Stimulated activated CD8-positive, alpha-beta memory T cell treated with anti-CD3 and anti-CD28 coated beads, Interleukin-15, amount 100 ng/mL, for 4 hours (primary cell): ENCODE measurements around the gene MEIOC.
"Not testable (repeated sequence)": the region's sequence is repeated elsewhere in the genome, so short reads cannot be mapped to it uniquely, and the experiment has no call there.

ENCODE experiments used
- DNase-seq, 2 donors: peaks; one replicate each; pipeline ENCODE4 v3.0.0-alpha.2; 2020; ENCODE audit warnings: low read depth in 2 of 2

Gene MEIOC

DNA sequence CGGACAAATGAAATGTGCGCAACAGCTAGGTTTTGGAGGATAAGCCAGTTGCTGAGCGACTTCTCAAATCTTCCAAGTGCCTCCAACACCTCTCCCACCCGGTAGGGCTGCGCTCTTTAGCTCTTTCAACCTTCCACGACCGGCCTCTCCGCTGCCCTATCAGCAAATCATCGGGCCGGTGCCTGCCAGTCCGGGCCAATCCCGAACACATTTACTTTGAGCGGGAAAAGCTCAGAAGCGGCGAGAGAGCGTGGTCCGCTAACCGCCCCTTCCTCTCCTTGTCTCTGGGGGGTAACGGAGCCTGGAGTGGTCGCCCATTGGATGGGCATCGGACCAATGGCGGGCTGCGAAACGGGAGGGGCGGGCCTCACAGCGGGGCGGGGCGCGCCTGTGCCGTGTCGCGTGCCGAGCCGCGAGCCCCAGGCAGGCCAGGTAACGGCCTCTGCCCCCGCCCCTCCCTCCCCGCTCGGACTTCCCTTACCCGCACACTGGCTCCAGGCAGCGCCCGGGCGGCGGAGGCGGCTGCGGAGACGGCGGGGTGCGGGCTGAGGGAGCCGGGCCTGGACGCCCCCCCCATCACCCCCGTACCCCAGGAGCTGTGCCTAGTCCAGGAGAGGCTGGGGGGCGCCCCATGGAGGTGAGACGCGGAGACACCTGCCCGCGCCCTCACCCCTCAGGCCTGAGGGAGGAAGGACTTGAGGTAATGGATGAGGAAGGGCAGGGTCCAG lies at the start of gene MEIOC:
Gene MEIOC, plus strand, starts transcription at position 486 of the 728 bp plus-strand sequence. Its CDS starts 146 bp downstream, at position 632.
- DNase-seq: no peak

DNA sequence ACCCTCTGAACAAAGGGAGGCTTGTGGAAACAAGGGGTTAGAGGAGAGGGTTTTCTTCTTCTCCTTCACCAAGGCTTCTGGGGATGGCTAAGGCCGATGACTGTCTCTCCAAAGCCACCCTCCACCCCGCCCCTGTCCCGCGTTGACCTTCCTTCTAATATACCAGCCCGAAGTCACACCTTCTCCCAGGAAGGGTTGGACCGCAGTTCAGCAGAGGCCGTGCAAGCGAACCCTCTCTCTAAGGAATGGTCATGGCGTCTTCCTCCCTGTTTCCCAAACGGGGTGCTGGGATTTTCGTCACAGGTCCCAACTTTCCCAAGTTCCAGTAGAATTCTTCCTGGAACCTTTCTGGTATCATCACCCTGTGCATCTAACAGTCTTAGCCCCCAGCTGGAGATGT lies 49.6 kb upstream of the MEIOC start:
- no peak for DNase-seq

DNA sequence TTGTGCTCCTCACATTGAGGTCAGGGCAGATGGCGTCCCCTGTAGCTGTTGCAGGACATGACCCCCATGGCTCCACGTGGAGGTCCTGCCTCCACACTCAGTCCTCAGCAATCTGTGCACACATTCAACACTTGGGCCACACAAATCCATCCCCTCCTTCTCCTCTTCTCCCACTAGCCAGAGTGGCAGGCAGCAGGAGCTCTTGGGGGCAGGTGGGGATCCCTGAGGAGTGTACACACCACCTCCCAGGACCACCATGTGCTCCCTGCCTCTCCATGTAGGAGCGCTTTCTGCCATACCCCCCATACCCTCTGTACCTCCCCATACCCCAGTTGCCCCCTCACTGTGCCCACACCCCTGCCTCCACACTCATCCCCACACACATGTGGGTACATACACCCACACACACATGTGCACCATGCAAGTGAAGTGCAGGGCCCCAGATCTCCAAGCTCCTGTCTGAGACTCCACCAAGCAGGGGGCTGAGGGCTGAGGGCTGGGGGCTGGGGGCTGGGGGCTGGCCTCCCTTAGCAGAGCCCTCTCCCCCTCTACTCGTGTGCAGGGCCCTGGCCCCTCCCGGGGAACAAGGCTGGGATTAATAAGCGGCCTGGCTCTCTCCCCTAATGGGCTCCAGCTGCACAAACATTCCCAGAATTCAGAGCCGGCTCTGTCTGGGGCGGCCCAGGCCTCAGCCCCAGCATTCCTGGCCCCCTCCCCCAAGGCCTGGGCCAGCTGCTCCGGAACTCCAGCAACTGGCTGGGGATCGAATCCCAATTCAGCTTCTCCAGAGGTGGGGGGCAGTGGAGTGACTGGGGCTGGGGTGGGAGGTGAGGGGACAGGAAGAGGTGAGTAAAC lies 48.2 kb upstream of the MEIOC start:
- DNase-seq: no peak

DNA sequence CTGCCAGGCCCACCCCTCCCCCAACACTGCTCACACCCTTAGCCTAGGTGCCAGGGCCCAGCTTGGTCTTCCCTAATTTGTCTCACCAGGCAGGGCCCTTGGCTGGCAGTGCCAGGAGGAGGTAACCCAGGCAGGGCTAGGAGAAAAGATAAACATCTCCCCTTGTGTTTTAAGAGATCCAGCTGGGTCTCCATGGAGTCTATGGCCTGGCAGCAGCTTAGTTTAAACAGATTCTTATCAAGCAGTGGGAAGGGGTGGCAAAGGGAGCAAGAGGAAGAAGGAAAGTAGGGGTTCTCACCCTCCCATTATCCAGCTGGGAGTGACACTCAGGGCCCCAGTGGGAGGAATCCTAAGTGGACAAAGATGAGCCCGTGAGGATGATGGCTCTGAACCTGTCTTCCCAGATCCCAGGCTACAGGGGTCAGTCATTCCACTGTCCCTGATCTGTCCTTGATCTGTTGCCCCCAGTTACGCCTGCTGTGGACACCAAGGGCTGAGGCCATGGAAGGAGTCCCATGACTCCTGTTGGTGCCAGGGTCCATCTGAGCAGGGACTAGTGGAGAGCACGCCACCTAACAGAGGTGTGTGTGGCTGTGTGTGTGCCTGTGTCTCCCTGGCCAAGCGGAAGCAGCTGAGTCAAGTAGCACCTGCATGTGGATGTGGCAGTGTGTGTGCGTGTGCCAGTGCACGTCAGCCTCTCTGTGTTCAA lies 47.4 kb upstream of the MEIOC start:
- DNase-seq: no peak

DNA sequence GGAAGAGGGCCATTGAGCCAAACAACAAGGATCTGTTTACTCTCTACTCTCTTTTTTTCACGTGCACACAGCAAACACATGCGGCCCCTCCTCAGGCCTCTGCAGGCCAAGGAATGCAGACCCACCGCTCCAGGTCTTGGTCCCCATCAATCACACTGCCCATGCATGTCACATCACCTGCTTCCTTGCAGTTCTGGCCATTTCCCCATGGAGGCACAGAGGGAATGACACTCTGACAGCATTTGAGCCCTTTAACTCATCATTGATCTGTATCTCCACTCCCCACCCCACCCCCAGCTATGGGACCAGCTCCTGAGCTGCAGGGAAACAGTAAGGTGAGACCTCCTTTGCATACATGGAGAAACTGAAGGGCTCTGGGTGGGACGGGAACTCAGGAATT lies 45.9 kb upstream of the MEIOC start:
- DNase-seq: no peak

DNA sequence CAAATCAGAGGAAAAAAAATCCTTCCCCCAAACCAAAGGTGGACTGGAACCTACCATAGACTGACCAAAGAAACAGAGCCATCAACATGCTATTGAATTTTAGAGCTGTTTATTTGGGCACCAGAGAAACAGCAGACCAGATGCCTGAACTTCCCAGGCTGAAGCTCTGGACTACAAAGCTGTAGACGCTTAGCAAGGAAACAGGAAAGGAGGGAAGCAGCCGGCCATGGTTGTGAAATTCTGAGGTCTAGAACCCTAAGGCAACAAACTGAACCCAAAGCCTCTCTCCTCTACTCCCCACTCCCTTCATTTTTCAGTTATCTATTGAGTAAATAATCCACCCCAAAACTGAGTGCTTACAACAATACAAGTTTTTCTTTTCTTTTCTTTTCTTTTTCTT lies 45.4 kb upstream of the MEIOC start:
- DNase-seq: no peak

DNA sequence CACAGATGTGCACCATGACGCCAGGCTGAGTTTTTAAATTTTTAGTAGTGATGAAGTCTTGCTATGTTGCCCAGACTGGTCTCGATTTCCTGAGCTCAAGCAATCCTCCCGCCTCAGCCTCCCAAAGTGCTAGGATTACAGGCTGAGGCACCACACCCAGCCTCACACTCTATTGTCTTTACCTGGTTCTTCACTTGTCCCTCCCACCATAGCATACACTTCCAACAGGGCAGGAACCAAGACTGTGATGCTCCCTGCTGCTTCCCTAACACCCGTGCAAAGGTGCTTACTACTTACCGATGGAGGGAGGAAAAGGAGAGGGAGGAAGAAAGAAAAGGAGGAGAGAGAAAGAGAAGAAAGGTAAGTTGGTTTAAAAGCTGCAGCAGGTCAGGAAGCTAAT lies 41.4 kb upstream of the MEIOC start:
- no peak for DNase-seq

DNA sequence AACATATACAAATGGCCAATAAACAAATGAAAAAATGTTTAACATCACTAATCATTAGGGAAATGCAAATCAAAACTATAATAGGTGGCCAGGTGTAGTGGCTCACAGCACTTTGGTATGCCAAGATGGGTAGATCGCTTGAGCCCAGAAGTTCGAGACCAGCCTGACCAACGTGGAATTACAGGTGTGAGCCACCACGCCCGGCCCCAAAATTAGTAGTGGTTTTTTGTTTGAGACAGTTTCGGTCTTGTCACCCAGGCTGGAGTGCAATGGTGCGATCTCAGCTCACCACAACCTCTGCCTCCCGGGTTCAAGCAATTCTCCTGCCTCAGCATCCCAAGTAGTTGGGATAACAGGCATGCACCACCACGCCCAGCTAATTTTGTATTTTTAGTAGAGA lies 37.6 kb upstream of the MEIOC start:
- DNase-seq: not testable (repeated sequence)

DNA sequence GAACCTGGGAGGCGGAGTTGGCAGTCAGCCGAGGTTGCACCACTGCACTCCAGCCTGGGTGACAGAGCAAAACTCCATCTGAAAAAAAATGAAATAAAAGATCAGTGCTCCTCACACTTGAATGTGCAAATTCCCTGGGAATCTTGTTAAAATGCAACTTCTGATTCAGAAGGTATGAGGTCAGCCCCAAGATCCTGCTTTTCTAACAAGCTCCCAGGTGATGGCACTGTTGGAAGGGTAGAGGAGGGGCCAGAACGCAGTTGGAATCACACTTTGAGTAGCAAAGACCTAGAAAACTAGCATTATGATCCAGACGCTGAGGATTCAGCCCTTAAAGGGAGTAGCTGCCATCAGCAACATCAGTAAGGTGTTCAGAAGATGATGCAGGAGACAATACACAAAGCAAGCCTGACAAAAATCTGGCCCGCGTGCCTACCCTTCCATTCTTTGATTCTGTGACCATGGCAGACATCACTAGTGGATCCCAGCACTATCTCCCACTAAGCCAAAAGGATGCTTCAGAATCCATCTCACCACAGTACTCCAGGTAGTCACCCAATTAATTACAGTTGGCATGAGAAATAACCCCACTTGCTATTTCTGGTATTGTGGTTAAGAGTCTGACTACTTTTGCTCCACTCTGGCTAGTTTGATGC lies 33.1 kb upstream of the MEIOC start:
- no peak for DNase-seq

DNA sequence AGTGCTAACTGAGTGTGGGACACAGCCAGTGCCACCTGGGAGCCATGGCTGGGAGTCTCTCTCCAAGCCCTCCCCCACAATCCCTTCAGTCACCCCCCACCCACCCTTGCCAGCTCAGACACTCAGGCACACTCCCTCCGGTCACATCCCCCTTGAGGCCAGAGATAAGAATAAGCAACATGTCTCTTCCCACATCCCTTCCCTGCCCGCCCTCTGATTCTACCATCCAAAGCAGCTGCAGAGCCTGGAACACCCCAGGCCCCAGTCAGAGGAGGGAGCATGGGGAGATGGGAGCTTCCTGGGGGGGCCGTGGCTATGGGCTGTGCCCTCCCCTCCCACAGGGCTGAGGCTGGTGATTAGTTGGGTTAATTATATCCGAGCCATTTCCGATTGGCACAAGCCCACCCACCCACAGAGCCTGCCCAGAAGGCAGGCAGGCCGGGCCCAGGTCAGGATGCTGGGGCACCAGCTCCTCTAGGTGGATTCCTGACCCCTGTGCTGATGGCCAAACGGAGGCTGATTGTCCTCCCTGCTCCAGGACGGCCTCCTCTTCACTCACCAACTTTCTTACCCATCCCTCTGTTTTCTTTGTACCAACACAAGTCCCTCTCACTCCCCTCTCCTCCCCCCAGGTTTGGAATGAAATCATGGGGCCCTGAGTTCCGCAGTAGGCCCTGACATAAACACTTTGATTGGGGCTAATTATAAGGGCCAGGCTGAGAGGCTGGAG lies 28.6 kb upstream of the MEIOC start:
- no peak for DNase-seq

DNA sequence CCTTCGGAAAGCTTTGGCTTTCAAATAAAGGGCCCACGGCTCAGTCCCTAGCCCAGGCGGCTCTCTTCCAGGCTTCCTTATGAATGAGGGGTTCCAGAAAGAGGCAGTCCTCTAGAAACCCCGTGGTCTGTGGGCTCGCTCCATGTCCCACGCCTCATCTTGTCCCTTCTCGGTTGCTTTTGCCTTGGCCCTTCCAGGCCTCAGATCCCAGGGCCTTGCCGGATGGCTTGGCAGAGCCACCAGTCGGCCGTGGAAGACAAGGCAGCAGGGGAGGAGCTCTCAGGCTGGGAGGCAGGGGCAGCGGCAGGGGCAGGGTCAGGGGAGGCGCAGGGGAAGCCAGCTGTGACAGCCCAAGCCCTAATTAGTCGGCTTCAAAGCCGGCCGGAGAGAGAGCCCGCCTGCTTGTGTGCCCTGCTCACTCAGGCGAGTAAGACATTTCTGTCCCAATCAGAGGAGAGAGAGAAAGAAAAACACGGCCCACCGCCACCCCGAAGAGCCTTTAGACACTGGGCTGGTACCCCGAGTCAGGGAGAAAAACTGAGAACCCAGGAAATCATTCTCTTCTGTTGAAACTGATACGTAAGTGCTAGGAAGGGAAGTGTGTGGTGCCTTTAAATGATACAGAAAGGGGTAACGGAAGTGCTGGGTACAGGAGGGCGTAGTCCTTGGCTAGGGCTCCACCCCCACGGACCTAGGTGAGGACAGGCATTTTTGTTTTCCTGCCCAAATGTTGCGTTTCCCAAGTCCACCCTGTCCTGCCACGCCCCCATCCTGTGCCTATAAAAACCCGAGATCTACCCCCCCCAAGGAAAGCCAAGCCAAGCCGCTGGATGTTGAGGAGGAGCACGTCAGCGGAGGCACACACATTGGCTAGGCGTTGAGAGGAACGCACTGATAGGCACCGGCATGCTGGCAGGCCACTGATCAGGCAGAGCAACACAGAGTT lies 27.8 kb upstream of the MEIOC start:
- DNase-seq: no peak

DNA sequence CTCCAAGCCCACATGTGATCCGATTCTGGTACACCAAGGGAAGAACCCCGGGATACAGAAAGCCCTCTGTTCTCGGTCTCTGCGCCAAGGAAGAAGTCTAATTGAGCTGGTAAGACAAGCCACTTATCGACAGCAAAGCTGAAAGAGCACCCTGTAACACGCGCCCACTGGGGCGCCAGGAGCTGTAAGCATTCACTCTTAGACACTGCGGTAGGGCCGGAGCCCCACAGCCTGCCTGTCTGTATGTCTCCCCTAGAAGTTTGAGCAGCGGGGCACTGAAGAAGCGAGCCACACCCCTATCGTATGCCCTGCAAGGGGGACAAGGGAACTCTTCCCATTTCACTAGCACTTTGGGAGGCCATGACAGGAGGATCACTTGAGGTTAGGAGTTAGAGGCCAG lies 27.0 kb upstream of the MEIOC start:
- DNase-seq: no peak

DNA sequence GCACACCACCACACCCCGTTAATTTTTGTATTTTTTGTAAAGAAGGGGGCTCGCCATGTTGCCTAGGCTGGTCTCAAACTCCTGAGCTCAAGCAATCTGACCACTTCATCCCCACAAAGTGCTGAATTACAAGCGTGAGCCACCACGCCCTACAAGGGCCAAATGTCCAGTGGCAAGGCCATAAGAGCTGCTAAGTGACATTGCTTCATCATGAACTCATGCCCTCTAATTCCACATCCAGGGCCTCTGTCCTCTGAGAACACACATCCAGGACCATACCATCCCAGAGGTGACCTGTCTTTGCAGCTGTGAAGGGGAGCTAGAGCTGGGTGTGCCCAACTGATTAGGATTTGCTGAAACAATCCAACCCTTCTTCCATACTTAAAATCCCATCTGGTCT lies 25.6 kb upstream of the MEIOC start:
- DNase-seq: no peak

DNA sequence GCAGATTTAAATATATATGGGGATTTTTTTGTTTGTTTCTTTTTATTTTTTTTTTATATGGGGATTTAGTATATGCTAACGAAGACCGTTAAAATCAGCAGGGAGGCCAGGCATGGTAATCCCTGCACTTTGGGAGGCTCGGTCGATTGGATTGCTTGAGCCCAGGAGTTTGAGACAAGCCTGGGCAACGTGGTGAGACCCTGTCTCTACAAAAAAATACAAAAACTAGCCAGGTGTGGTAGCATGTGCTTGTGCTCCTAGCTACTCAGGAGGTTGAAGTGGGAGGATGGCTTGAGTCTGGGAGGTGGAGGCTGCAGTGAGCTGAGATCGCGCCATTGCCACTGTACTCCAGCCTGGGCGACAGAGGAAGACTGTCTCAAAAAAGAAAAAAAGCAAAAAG lies 22.3 kb upstream of the MEIOC start:
- no peak for DNase-seq

DNA sequence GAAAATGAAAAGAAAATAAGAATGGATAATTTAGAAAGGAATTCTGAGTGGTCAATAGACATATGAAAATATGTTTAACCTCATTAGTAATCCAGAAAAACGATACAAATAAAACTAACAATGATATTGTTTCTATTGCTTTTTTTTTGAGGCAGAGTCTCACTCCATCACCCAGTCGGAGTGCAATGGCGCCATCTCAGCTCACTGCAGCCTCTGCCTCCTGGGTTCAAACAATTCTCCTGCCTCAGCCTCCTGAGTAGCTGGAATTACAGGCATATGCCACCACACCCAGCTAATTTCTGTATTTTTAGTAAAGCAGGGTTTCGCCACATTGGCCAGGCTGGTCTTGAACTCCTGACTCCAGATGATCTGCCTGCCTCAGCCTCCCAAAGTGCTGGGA lies 21.9 kb upstream of the MEIOC start:
- not testable (repeated sequence) for DNase-seq

DNA sequence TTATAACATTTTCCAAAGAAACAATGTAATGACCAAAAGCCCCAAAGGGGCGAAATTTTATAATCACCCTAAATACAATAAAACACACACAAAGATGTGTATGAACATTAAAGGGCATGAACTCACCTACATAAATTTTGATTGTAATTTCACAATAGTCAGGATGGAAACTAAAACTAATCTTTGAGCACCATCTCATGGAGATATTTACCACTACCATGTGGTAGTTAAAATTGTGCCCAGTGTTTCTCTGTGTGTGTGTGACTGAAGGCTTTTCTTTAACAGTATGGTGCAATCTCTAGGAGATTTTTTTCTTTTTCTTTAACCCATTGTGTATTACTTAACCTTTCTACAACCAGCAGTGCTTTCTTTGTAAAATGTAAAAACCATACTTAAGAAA lies 19.7 kb upstream of the MEIOC start:
- DNase-seq: no peak

DNA sequence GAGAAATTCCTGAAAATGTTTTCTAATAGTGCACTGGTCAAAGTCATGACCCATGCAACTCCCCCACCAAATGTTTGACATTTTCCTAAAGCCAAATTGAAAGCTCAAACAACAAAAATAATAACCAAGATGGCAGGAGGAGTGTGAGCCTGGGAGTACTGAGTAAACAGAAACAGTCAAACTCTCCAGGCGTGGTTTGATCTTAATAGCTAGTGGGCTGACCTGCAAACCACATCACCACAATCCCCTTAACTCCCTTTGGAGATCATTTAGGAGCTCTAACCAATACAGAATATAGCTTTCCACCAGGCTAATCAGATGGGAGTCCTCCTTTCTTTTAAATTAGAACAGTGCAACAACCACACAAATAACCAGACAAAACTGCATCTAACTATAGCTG lies 19.2 kb upstream of the MEIOC start:
- no peak for DNase-seq

DNA sequence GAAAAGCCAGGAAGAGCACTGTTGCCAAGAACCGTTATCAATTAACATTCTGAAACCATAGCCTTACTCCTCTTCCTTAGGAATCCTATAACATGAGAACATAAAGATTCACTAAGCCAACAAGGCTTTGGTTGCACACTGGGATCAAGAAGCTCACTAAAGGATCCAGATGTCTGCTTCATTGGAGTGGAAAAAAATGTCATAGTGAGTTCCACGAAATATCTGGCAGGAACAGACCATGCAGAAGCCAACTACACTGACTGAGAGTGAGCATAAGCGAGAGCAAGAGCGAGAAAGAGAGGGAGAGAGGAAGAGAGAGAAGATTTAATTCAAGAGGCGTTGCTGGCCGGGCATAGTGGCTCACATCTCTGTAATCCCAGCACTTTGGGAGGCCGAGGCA lies 13.4 kb upstream of the MEIOC start:
- no peak for DNase-seq

DNA sequence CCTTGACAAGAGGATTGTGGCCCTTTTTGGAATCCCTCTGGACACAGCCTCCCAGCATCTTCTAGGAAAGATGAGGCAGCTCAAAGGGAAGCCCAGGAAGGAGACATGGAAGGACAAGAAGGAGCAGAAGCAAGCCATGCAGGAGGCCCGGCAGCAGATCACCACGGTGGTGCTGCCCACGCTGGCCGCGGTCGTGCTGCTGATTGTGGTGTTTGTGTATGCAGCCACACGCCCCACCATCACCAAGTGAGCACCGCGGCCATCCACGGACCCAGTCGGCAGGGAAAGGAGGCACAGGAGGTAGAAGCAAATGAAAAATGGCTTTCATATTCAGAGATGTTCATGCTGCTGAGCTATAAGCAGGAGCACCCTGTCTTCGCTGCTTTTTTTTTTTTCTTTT lies 10.9 kb upstream of the MEIOC start:
- no peak for DNase-seq

DNA sequence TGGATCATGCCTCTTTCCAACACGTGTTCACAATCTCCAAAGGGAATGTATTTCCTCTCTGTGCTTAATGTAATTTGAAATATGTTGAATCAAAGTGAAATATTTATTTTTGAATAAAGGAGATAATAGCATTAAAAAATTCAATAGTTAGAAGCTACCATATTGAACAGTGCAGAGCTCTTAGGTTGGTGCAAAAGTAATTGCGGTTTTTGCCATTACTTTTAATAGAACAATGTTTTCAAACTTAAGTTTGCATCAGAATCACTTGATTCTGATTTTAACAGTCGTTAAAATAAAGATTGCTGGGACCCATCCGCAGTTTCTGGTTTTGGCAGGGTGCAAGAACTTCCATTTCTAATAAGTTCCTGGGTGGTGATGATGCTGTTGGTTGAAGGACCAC lies 10.0 kb upstream of the MEIOC start:
- DNase-seq: no peak
